ENCODE measurements around the gene SCYGR7. TPM values are rescaled to one million over a fixed set of nuclear protein-coding genes. Genes with fewer than 3 reads are reported as not detected.

The SCYGR7 gene
- total and polyA plus RNA-seq, 2 of the 13 experiments (the other 11 are each of a cell fraction or from before 2014, with no cell fraction given) = not detected

- TF ChIP-seq ETS1 (CRISPR knock-in tag; IDR thresholded peaks at IDR 0.05) (no peak), ERF (CRISPR knock-in tag; IDR thresholded peaks at IDR 0.05) (no peak), PRMT3 (CRISPR knock-in tag; IDR thresholded peaks at IDR 0.05; ENCODE audit: borderline replicate concordance, low read depth) (no peak), DDIT3 (CRISPR knock-in tag; IDR thresholded peaks at IDR 0.05) (no peak), SPEN (CRISPR knock-in tag; IDR thresholded peaks at IDR 0.05; ENCODE audit: low read depth) (peak; percentile 28; the same call in 1 of the 2 replicates), MIER3 (CRISPR knock-in tag; IDR thresholded peaks at IDR 0.05; ENCODE audit: borderline replicate concordance) (0 out of 2 replicates have a peak, but pooled peaks have one; percentile 16), CBFB (CRISPR knock-in tag; IDR thresholded peaks at IDR 0.05) (no peak), ZNF761 (CRISPR knock-in tag; conservative IDR thresholded peaks at IDR 0.05) (0 out of 2 replicates have a peak, but pooled peaks have one; percentile 59), ZSCAN20 (CRISPR knock-in tag; IDR thresholded peaks at IDR 0.05; ENCODE audit: borderline replicate concordance) (no peak), HMGXB4 (CRISPR knock-in tag; IDR thresholded peaks at IDR 0.05; ENCODE audit: borderline replicate concordance in 1 of 2, low read depth in 1 of 2) (peak; percentile 46; a peak in 1 of 4 replicates), ZGPAT (CRISPR knock-in tag; IDR thresholded peaks at IDR 0.05) (0 out of 2 replicates have a peak, but pooled peaks have one; percentile 23), REST (IDR thresholded peaks at IDR 0.05; ENCODE audit: borderline replicate concordance in 1 of 2, low read depth in 1 of 2, low read length in 2 of 2) (no peak), FOXC1 (CRISPR knock-in tag; IDR thresholded peaks at IDR 0.05; ENCODE audit: borderline replicate concordance) (0 out of 2 replicates have a peak, but pooled peaks have one; percentile 28), HIC2 (CRISPR knock-in tag; IDR thresholded peaks at IDR 0.05; ENCODE audit: low read depth) (no peak), ZNF652 (CRISPR knock-in tag; IDR thresholded peaks at IDR 0.05; ENCODE audit: borderline replicate concordance, low read depth) (no peak)
Observed at GRCh38 chr2:227717687-227718567, 10.2 kb upstream of the SCYGR7 start, which contains the start of gene SLC19A3 (continued).
